H9 (cell line): ENCODE measurements around the gene ACOT7. TPM values are rescaled to one million over a fixed set of nuclear protein-coding genes. Genes with fewer than 3 reads are reported as not detected.

ENCODE experiments used
- DNase-seq: peaks from one replicate; pipeline ENCODE4 v3.0.0-alpha.2; 2017
- H2AFZ ChIP-seq: one replicate; pipeline ENCODE4 v1.6.1; 2013; ENCODE audit warnings: mild to moderate bottlenecking, low read length, control low read depth, moderate library complexity
- H2AK5ac ChIP-seq: 2 replicates; pipeline ENCODE4 v1.6.1; 2013; ENCODE audit warnings: low read length, control low read depth, mixed read lengths; ENCODE audit not compliant: insufficient read length
- H2BK120ac ChIP-seq: one replicate; pipeline ENCODE4 v1.6.1; 2013; ENCODE audit warnings: low read depth, mild to moderate bottlenecking, low read length, control low read depth, inconsistent platforms; ENCODE audit not compliant: poor library complexity, severe bottlenecking
- H2BK12ac ChIP-seq: 2 replicates; pipeline ENCODE4 v1.6.1; 2013; ENCODE audit warnings: low read length, control low read depth, mixed read lengths, low read depth; ENCODE audit not compliant: insufficient read length
- H2BK15ac ChIP-seq: 2 replicates; pipeline ENCODE4 v1.6.1; 2013; ENCODE audit warnings: low read depth, low read length, control low read depth
- H2BK20ac ChIP-seq: one replicate; pipeline ENCODE4 v1.6.1; 2013; ENCODE audit warnings: low read depth, mild to moderate bottlenecking, low read length, control low read depth, inconsistent platforms; ENCODE audit not compliant: poor library complexity, severe bottlenecking
- H2BK5ac ChIP-seq: 2 replicates; pipeline ENCODE4 v1.6.1; 2013; ENCODE audit warnings: low read length, control low read depth, mixed read lengths; ENCODE audit not compliant: insufficient read length
- H3K14ac ChIP-seq: 2 replicates; pipeline ENCODE4 v1.6.1; 2013; ENCODE audit warnings: low read length, control low read depth; ENCODE audit not compliant: insufficient read depth
- H3K18ac ChIP-seq: 2 replicates; pipeline ENCODE4 v1.6.1; 2013; ENCODE audit warnings: low read depth, mild to moderate bottlenecking, mixed read lengths, low read length, control low read depth; ENCODE audit not compliant: insufficient read length
- H3K23ac ChIP-seq: 2 replicates; pipeline ENCODE4 v1.6.1; 2013; ENCODE audit warnings: low read length, control low read depth, mixed read lengths, low read depth; ENCODE audit not compliant: insufficient read length
- H3K23me2 ChIP-seq: 2 replicates; pipeline ENCODE4 v1.6.1; 2013; ENCODE audit warnings: low read depth, mild to moderate bottlenecking, mixed read lengths, low read length, control low read depth; ENCODE audit not compliant: insufficient read length, poor library complexity, severe bottlenecking
- H3K27ac ChIP-seq: 2 replicates; pipeline ENCODE4 v1.5.1; 2013; ENCODE audit warnings: low read length, control low read depth, mixed read lengths, low read depth; ENCODE audit not compliant: insufficient read length
- H3K27me3 ChIP-seq: 2 replicates; pipeline ENCODE4 v1.6.1; 2013; ENCODE audit warnings: low read length, control low read depth, inconsistent platforms; ENCODE audit not compliant: insufficient read depth
- H3K4ac ChIP-seq: 2 replicates; pipeline ENCODE4 v1.6.1; 2013; ENCODE audit warnings: low read depth, mild to moderate bottlenecking, control low read depth, inconsistent platforms, low read length, moderate library complexity
- H3K4me1 ChIP-seq: 2 replicates; pipeline ENCODE4 v1.6.1; 2013; ENCODE audit warnings: low read length, control low read depth, inconsistent platforms; ENCODE audit not compliant: insufficient read depth
- H3K4me2 ChIP-seq: 2 replicates; pipeline ENCODE4 v1.6.1; 2013; ENCODE audit warnings: low read length, control low read depth, mixed read lengths; ENCODE audit not compliant: insufficient read length, insufficient read depth
- H3K56ac ChIP-seq: 2 replicates; pipeline ENCODE4 v1.6.1; 2013; ENCODE audit warnings: low read depth, mild to moderate bottlenecking, mixed read lengths, low read length, control low read depth; ENCODE audit not compliant: insufficient read length
- H3K79me1 ChIP-seq: 2 replicates; pipeline ENCODE4 v1.6.1; 2013; ENCODE audit warnings: low read depth, mild to moderate bottlenecking, moderate library complexity, low read length, control low read depth, inconsistent platforms; ENCODE audit not compliant: insufficient read depth, poor library complexity, severe bottlenecking
- H3K79me2 ChIP-seq: 2 replicates; pipeline ENCODE4 v1.6.1; 2013; ENCODE audit warnings: low read length, control low read depth, inconsistent platforms; ENCODE audit not compliant: insufficient read depth
- H3K9ac ChIP-seq: 2 replicates; pipeline ENCODE4 v1.6.1; 2013; ENCODE audit warnings: low read length, control low read depth, mixed read lengths; ENCODE audit not compliant: insufficient read length; ENCODE audit errors: extremely low read depth
- H3K9me3 ChIP-seq: one replicate; pipeline ENCODE4 v1.6.1; 2013; ENCODE audit warnings: low read depth, low read length, inconsistent platforms; ENCODE audit not compliant: control insufficient read depth
- H3T11ph ChIP-seq: one replicate; pipeline ENCODE4 v1.6.1; 2013; ENCODE audit warnings: mild to moderate bottlenecking, low read length, control low read depth, inconsistent platforms
- H4K20me1 ChIP-seq: one replicate; pipeline ENCODE4 v1.6.1; 2013; ENCODE audit not compliant: control insufficient read depth, insufficient read length, insufficient read depth
- H4K5ac ChIP-seq: 2 replicates; pipeline ENCODE4 v1.6.1; 2013; ENCODE audit warnings: low read depth, mild to moderate bottlenecking, mixed read lengths, low read length, control low read depth; ENCODE audit not compliant: insufficient read length
- H4K8ac ChIP-seq: replicated peaks from 2 replicates; pipeline ENCODE4 v1.6.1; 2013; ENCODE audit warnings: low read length, control low read depth, mixed read lengths, low read depth; ENCODE audit not compliant: insufficient read length
- H4K91ac ChIP-seq: 2 replicates; pipeline ENCODE4 v1.6.1; 2013; ENCODE audit warnings: low read depth, mild to moderate bottlenecking, moderate library complexity, mixed read lengths, low read length, control low read depth; ENCODE audit not compliant: insufficient read length
- H3K27ac Mint-ChIP-seq, 3 experiments: 2 replicates in 2 of 3; 3 replicates in 1 of 3; pipeline ENCODE4 v1.8.0; 2020 to 2021; ENCODE audit warnings: mixed read lengths in 3 of 3, mild to moderate bottlenecking in 1 of 3, moderate library complexity in 1 of 3
- H3K27me3 Mint-ChIP-seq: 2 replicates; pipeline ENCODE4 v1.8.0; 2021; ENCODE audit warnings: low read depth, mild to moderate bottlenecking, moderate library complexity, mixed read lengths
- H3K36me3 Mint-ChIP-seq, 3 experiments: 2 replicates in 2 of 3; 3 replicates in 1 of 3; pipeline ENCODE4 v1.8.0; 2020 to 2021; ENCODE audit warnings: low read depth in 3 of 3, mixed read lengths in 3 of 3; ENCODE audit not compliant: insufficient read depth in 1 of 3
- H3K4me1 Mint-ChIP-seq, 2 experiments: 2 replicates each; pipeline ENCODE4 v1.8.0; 2020; ENCODE audit warnings: mixed read lengths in 2 of 2
- H3K4me3 Mint-ChIP-seq, 2 experiments: 2 replicates in 1 of 2; 3 replicates in 1 of 2; pipeline ENCODE4 v1.8.0; 2020 to 2021; ENCODE audit warnings: mild to moderate bottlenecking in 2 of 2, mixed read lengths in 2 of 2, moderate library complexity in 1 of 2
- H3K9me3 Mint-ChIP-seq, 2 experiments: 2 replicates in 1 of 2; 3 replicates in 1 of 2; pipeline ENCODE4 v1.8.0; 2020; ENCODE audit warnings: mild to moderate bottlenecking in 2 of 2, mixed read lengths in 2 of 2, moderate library complexity in 1 of 2
- CTCF ChIP-seq: fragments of 200-600 bp; sonication (generic); conservative IDR thresholded peaks from 3 replicates; pipeline ENCODE4 v1.8.0; 2021; ENCODE audit warnings: antibody characterized with exemption, mild to moderate bottlenecking
- WGBS: extraction: QIAGEN DNeasy Blood & Tissue Kit; methylation state at CpG from one replicate; pipeline ENCODE4 v1.1.7; 2013; ENCODE audit warnings: missing lambda C conversion rate, low lambda C conversion rate, mixed read lengths; ENCODE audit not compliant: insufficient read length; ENCODE audit errors: extremely low coverage; 5-methylcytosine and 5-hydroxymethylcytosine counted together
- total RNA-seq: library from RNA; stranded (reverse); gene quantifications from 2 replicates; pipeline ENCODE4 v1.2.1, GENCODE V29; 2021

ACOT7 gene
- total RNA-seq, 1 experiment from 2014 or later: 87.4 TPM

GRCh38 chr1:6380037-6380436 lies 13.5 kb downstream of the ACOT7 start:
- Histone ChIP-seq H2BK12ac (no peak overlapping the region), H4K91ac (no peak overlapping the region), H2BK15ac (no peak overlapping the region), H3K23ac (no peak overlapping the region), H3K14ac (no peak overlapping the region), H4K20me1 (no peaks in the 10 kb centered on the region), H2AK5ac (no peak overlapping the region), H3K4ac (no peak overlapping the region), H3K79me2 (peaks cover 24% of the 10 kb centered on the region; the same call in 1 of the 2 replicates), H3K4me2 (no peak overlapping the region), H3K79me1 (no peaks in the 10 kb centered on the region), H3K27ac (no peak overlapping the region), H2AFZ (no peak overlapping the region), H4K8ac (no peak overlapping the region), H2BK5ac (no peak overlapping the region), H3K23me2 (no peaks in the 10 kb centered on the region), H3K9me3 (no peaks in the 10 kb centered on the region), H3K27me3 (no peaks in the 10 kb centered on the region), H3K4me1 (no peaks in the 10 kb centered on the region), H3K56ac (no peak overlapping the region), H3K9ac (no peak overlapping the region), H2BK120ac (no peak overlapping the region), H2BK20ac (no peak overlapping the region), H3T11ph (no peak overlapping the region), H3K18ac (no peak overlapping the region), H4K5ac (no peak overlapping the region)
- H3K4me1 Mint-ChIP-seq: peaks cover 12 to 13% of the 10 kb centered on the region in 2 experiments
- DNase-seq: no peak
- peaks cover 10 to 13% of the 10 kb centered on the region in 2 experiments; a peak in 4 of 5 replicates for H3K9me3 Mint-ChIP-seq
- no peak for TF ChIP-seq CTCF
- peaks cover 4 to 16% (median 8%) of the 10 kb centered on the region in 3 experiments for H3K36me3 Mint-ChIP-seq
- no peak overlapping the region for H3K4me3 Mint-ChIP-seq
- no peaks in the 10 kb centered on the region for H3K27me3 Mint-ChIP-seq
- WGBS: no CpG with 5 or more reads among the region's 7 CpGs
- no peak overlapping the region for H3K27ac Mint-ChIP-seq
